ENCODE data around the gene NAGK. TPM values are rescaled to one million over a fixed set of nuclear protein-coding genes. Genes with fewer than 3 reads are reported as not detected.
A peak's percentile ranks its signal among the peaks of the same experiment; 100 is the strongest.
"Not testable (repeated sequence)": the region's sequence is repeated elsewhere in the genome, so short reads cannot be mapped to it uniquely, and the experiment has no call there.

NAGK gene
- total and polyA plus RNA-seq, 9 of the 15 experiments (the other 6 are each of a cell fraction or from before 2014, with no cell fraction given): 4.9 to 14.9 (median 10.6) TPM

GRCh38 chr2:71036296-71036695, 32.2 kb upstream of the NAGK start:
- H3K27ac ChIP-seq (ENCODE audit: extremely low read depth, low read depth, low read length); H4K20me1 ChIP-seq (replicated peaks; ENCODE audit: control insufficient read depth, insufficient read depth, low read length); H3K9me1 ChIP-seq (ENCODE audit: control insufficient read depth, insufficient read depth, low read length); intact Hi-C loops (cut with micrococcal nuclease); H3K4me1 ChIP-seq (replicated peaks in 1 of 2; ENCODE audit: control insufficient read depth in 2 of 2, insufficient read depth in 2 of 2, low read length in 2 of 2); H3K4me3 ChIP-seq; POLR2A ChIA-PET; H3K9me3 ChIP-seq (replicated peaks; ENCODE audit: control insufficient read depth, insufficient read depth, low read depth, low read length); H3K9ac ChIP-seq (ENCODE audit: insufficient read depth in 1 of 2, low read depth in 2 of 2, low read length in 2 of 2); ATAC-seq; H3K27me3 ChIP-seq (ENCODE audit: control insufficient read depth in 2 of 2, insufficient read depth in 2 of 2, low read length in 2 of 2); BruUV-seq (replicated peaks); CTCF ChIA-PET (ENCODE audit: low intra/inter-chr PET ratio); H2AFZ ChIP-seq (ENCODE audit: low read depth, low read length); in situ Hi-C loops (cut with MboI); DNase-seq (ENCODE audit: extremely low read depth in 1 of 4, low spot score in 3 of 4); H3K79me2 ChIP-seq (ENCODE audit: control insufficient read depth, insufficient read depth, low read length); H3K36me3 ChIP-seq (ENCODE audit: control insufficient read depth, insufficient read depth, low read length); FAIRE-seq; H3K4me2 ChIP-seq (ENCODE audit: insufficient read depth, low read length): not testable (repeated sequence)
- TF ChIP-seq FOXA3 (CRISPR knock-in tag; conservative IDR thresholded peaks at IDR 0.05 in 1 of 2, IDR thresholded peaks at IDR 0.05 in 1 of 2): 0 out of 4 replicates have a peak, but pooled peaks of 1 of the 2 experiments have one; percentile 24
- 8% methylated on average over 8 of the region's 8 CpGs for WGBS (ENCODE audit: insufficient coverage, low coverage, missing lambda C conversion rate)

GRCh38 chr2:71042287-71042686, 26.2 kb upstream of the NAGK start:
- BruUV-seq (replicated peaks): no TSS peak
- TF ChIP-seq MEF2D (tag; conservative IDR thresholded peaks at IDR 0.05; ENCODE audit: low read depth) (no peak), ZNF232 (CRISPR knock-in tag; IDR thresholded peaks at IDR 0.05) (peak; percentile 88; the same call in 1 of the 2 replicates), XRCC4 (IDR thresholded peaks at IDR 0.05; ENCODE audit: extremely low read depth, insufficient read depth, insufficient read length) (no peak), MED1 (CRISPR knock-in tag; IDR thresholded peaks at IDR 0.05; ENCODE audit: borderline replicate concordance) (no peak), ZNF785 (CRISPR knock-in tag; IDR thresholded peaks at IDR 0.05) (no peak), DACH1 (IDR thresholded peaks at IDR 0.05; ENCODE audit: partially characterized antibody) (peak; percentile 97), CTCFL (IDR thresholded peaks at IDR 0.05; ENCODE audit: borderline replicate concordance, insufficient read depth, low read depth, low read length, poor library complexity, severe bottlenecking) (no peak), SAFB (IDR thresholded peaks at IDR 0.05; ENCODE audit: borderline replicate concordance, low read depth, low read length) (peak; percentile 81), ZNF224 (CRISPR knock-in tag; IDR thresholded peaks at IDR 0.05) (peak; percentile 17; the same call in 1 of the 2 replicates)
- H2AFZ ChIP-seq (ENCODE audit: low read depth, low read length): no peak overlapping the region
- no peaks in the 10 kb centered on the region for H3K79me2 ChIP-seq (ENCODE audit: control insufficient read depth, insufficient read depth, low read length)
- in situ Hi-C loops (cut with MboI) (no loop called here), intact Hi-C loops (cut with micrococcal nuclease) (no loop called here)
- WGBS (ENCODE audit: insufficient coverage, low coverage, missing lambda C conversion rate): 8% methylated on average over 4 of the region's 4 CpGs
- no peaks in the 10 kb centered on the region for H4K20me1 ChIP-seq (replicated peaks; ENCODE audit: control insufficient read depth, insufficient read depth, low read length)
- DNase-seq (ENCODE audit: extremely low read depth in 1 of 4, low spot score in 3 of 4): no peak
- no peaks in the 10 kb centered on the region for H3K36me3 ChIP-seq (ENCODE audit: control insufficient read depth, insufficient read depth, low read length)
- FAIRE-seq: no peak
- H3K27me3 ChIP-seq (ENCODE audit: control insufficient read depth in 2 of 2, insufficient read depth in 2 of 2, low read length in 2 of 2): peaks cover 6 to 28% of the 10 kb centered on the region in 2 experiments; a peak in 4 of 5 replicates
- H3K4me3 ChIP-seq: no peak overlapping the region
- no peak overlapping the region for H3K4me2 ChIP-seq (ENCODE audit: insufficient read depth, low read length)
- no peaks in the 10 kb centered on the region for H3K9me3 ChIP-seq (replicated peaks; ENCODE audit: control insufficient read depth, insufficient read depth, low read depth, low read length)
- H3K4me1 ChIP-seq (replicated peaks in 1 of 2; ENCODE audit: control insufficient read depth in 2 of 2, insufficient read depth in 2 of 2, low read length in 2 of 2): peaks cover 0 to 4% of the 10 kb centered on the region in 2 experiments; a peak in 2 of 5 replicates
- no peaks in the 10 kb centered on the region for H3K9me1 ChIP-seq (ENCODE audit: control insufficient read depth, insufficient read depth, low read length)
- no peak overlapping the region for H3K9ac ChIP-seq (ENCODE audit: insufficient read depth in 1 of 2, low read depth in 2 of 2, low read length in 2 of 2)
- H3K27ac ChIP-seq (ENCODE audit: extremely low read depth, low read depth, low read length): no peak overlapping the region
- no peak for ATAC-seq
- POLR2A ChIA-PET: no interaction called here
- CTCF ChIA-PET (ENCODE audit: low intra/inter-chr PET ratio): no interaction called here

Measured in K562 (cell line).